ENCODE data around the gene SPTBN1. TPM values are rescaled to one million over a fixed set of nuclear protein-coding genes. Genes with fewer than 3 reads are reported as not detected.

The SPTBN1 gene
- total and polyA plus RNA-seq, 2 of the 13 experiments (the other 11 are each of a cell fraction or from before 2014, with no cell fraction given), result 123 to 299 TPM

- TF ChIP-seq ZNF142 (CRISPR knock-in tag; IDR thresholded peaks at IDR 0.05), result no peak
- TF ChIP-seq, protein P1, sequence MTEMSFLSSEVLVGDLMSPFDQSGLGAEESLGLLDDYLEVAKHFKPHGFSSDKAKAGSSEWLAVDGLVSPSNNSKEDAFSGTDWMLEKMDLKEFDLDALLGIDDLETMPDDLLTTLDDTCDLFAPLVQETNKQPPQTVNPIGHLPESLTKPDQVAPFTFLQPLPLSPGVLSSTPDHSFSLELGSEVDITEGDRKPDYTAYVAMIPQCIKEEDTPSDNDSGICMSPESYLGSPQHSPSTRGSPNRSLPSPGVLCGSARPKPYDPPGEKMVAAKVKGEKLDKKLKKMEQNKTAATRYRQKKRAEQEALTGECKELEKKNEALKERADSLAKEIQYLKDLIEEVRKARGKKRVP (CRISPR knock-in tag; IDR thresholded peaks at IDR 0.05), result no peak
- no peak for TF ChIP-seq HNRNPLL (IDR thresholded peaks at IDR 0.05; ENCODE audit: low read depth, low read length, poor library complexity, severe bottlenecking)
- TF ChIP-seq MED8 (CRISPR knock-in tag; IDR thresholded peaks at IDR 0.05; ENCODE audit: insufficient replicate concordance), result no peak
- TF ChIP-seq SYNCRIP (IDR thresholded peaks at IDR 0.05; ENCODE audit: insufficient read depth, low read depth, low read length), result no peak
- TF ChIP-seq NR2C2 (CRISPR knock-in tag; IDR thresholded peaks at IDR 0.05; ENCODE audit: borderline replicate concordance), result peak; percentile 79
- TF ChIP-seq ZNF17 (CRISPR knock-in tag; IDR thresholded peaks at IDR 0.05), result no peak
- 0 out of 2 replicates have a peak, but pooled peaks have one; percentile 41 for TF ChIP-seq ZSCAN31 (CRISPR knock-in tag; IDR thresholded peaks at IDR 0.05; ENCODE audit: low read depth)
- no peak for TF ChIP-seq ZNF607 (CRISPR knock-in tag; IDR thresholded peaks at IDR 0.05; ENCODE audit: borderline replicate concordance)
- no peak for TF ChIP-seq ZNF234 (CRISPR knock-in tag; conservative IDR thresholded peaks at IDR 0.05)
- 0 out of 2 replicates have a peak, but pooled peaks have one; percentile 77 for TF ChIP-seq HIC2 (CRISPR knock-in tag; IDR thresholded peaks at IDR 0.05; ENCODE audit: low read depth)
- no peak for TF ChIP-seq ZFP36 (IDR thresholded peaks at IDR 0.05; ENCODE audit: borderline replicate concordance, low read depth, low read length, partially characterized antibody)
- TF ChIP-seq, protein P2, sequence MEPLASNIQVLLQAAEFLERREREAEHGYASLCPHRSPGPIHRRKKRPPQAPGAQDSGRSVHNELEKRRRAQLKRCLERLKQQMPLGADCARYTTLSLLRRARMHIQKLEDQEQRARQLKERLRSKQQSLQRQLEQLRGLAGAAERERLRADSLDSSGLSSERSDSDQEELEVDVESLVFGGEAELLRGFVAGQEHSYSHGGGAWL (CRISPR knock-in tag; IDR thresholded peaks at IDR 0.05), result no peak
- peak; percentile 52; the same call in 1 of the 2 replicates for TF ChIP-seq ZFP90 (CRISPR knock-in tag; IDR thresholded peaks at IDR 0.05; ENCODE audit: borderline replicate concordance)
- no peak for TF ChIP-seq STAT5B (CRISPR knock-in tag; IDR thresholded peaks at IDR 0.05)
- no peak for TF ChIP-seq RFX5 (IDR thresholded peaks at IDR 0.05; ENCODE audit: low read depth, low read length)
- no peak for TF ChIP-seq NPAS2 (CRISPR knock-in tag; IDR thresholded peaks at IDR 0.05; ENCODE audit: borderline replicate concordance)
- TF ChIP-seq SMC3 (IDR thresholded peaks at IDR 0.05; ENCODE audit: low read length), result no peak; the same call in 1 of the 2 replicates
- no peak for TF ChIP-seq ZNF432 (CRISPR knock-in tag; IDR thresholded peaks at IDR 0.05; ENCODE audit: borderline replicate concordance)
Observed at GRCh38 chr2:54629914-54630857, 174.1 kb downstream of the SPTBN1 start (continued).
